Body of pancreas (tissue), 4 donors: ENCODE measurements around the gene NFATC2. TPM values are rescaled to one million over a fixed set of nuclear protein-coding genes. Genes with fewer than 3 reads are reported as not detected.

Source experiments
- ATAC-seq: fragments of 150-250 bp; one replicate; pipeline ENCODE4 v1.9.1; 2016
- DNase-seq, 4 donors: peaks; one replicate each; pipeline ENCODE4 v3.0.0-alpha.2; 2019
- H3K27ac ChIP-seq, 4 donors: fragments of 200-600 bp; sonication (generic); 1 replicate in 3 of 4; 2 replicates in 1 of 4; pipeline versions ENCODE4 v1.5.1 to v1.6.1; 2016 to 2019; ENCODE audit warnings: mild to moderate bottlenecking in 1 of 4, mixed read lengths in 1 of 4, moderate library complexity in 1 of 4
- H3K27me3 ChIP-seq, 2 donors: fragments of 200-600 bp; sonication (generic); one replicate each; pipeline ENCODE4 v1.6.0; 2016; ENCODE audit warnings: mild to moderate bottlenecking in 1 of 2
- H3K36me3 ChIP-seq, 2 donors: fragments of 200-600 bp; sonication (generic); replicated peaks in 1 of 2; 2 replicates each; pipeline ENCODE4 v1.5.1; 2016; ENCODE audit warnings: low read depth in 2 of 2; ENCODE audit not compliant: insufficient read depth in 1 of 2
- H3K4me1 ChIP-seq: fragments of 200-600 bp; sonication (generic); one replicate; pipeline ENCODE4 v1.6.0; 2016
- H3K4me3 ChIP-seq, 2 donors: fragments of 200-600 bp; sonication (generic); 1 replicate in 1 of 2; 2 replicates in 1 of 2; pipeline ENCODE4 v1.5.1; 2016 to 2019
- H3K9me3 ChIP-seq, 3 donors: fragments of 200-600 bp; sonication (generic); 1 replicate in 2 of 3; 2 replicates in 1 of 3; pipeline ENCODE4 v1.5.1; 2016
- POLR2A ChIP-seq, 3 donors: fragments of 450-650 bp; IDR thresholded peaks; one replicate each; pipeline ENCODE4 v1.6.1; 2016; ENCODE audit warnings: antibody characterized with exemption in 3 of 3, mild to moderate bottlenecking in 2 of 3
- WGBS, 2 donors: methylation state at CpG; one replicate each; pipeline ENCODE4 v1.1.5; 2017; 5-methylcytosine and 5-hydroxymethylcytosine counted together
- intact Hi-C: fragments of 100-400 bp; cut with DNase I; formaldehyde crosslinking; loops from one replicate; pipeline ENCODE4 v1.15.1; 2023
- total RNA-seq, 2 donors: library from RNA; depleted of rRNA; stranded (reverse); fragments of >200 nt; gene quantifications; one replicate each; pipeline ENCODE4 v1.1.0, GENCODE V29; 2016
- TF ChIP-seq, protein P1 (sequence below), 7 experiments: fragments of 450-650 bp in 4 of 7; fragments of 200-600 bp in 3 of 7; sonication (generic) in 3 of 7; IDR thresholded peaks; one replicate each; pipeline ENCODE4 v1.5.1; 2016 to 2019; ENCODE audit warnings: antibody characterized with exemption in 7 of 7

NFATC2 gene
- total RNA-seq, 2 donors from 2014 or later, result 4.9 to 7.6 TPM

DNA sequence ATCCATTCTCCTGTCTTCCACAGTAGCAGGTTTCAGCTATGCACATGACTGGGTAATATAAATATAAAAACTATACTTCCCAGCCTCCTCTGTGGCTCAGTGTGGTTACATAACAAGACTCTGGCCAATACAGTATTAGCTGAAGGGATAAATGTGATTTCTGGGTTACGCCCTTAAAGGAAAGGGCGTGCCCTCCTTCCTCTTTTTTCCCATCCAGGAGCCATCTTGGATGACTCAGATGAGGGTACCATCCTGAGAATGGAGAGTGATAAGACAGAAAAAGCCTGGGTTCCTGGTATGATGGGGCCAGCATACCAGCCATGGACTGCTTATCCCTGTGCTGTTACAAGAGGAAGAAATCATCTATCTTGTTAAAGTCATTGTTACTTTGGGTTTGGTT, 123.3 kb downstream of the NFATC2 start:
- no peak overlapping the region for H3K27ac ChIP-seq
- H3K4me1 ChIP-seq, result no peaks in the 10 kb centered on the region
- no peaks in the 10 kb centered on the region for H3K27me3 ChIP-seq
- no peak overlapping the region for H3K4me3 ChIP-seq
- ATAC-seq (no peak), DNase-seq (no peak)
- WGBS, 2 donors, result 71 to 97% methylated on average over 2 of the region's 2 CpGs
- no peak for TF ChIP-seq POLR2A (IDR thresholded peaks at IDR 0.05)
- TF ChIP-seq, protein P1, sequence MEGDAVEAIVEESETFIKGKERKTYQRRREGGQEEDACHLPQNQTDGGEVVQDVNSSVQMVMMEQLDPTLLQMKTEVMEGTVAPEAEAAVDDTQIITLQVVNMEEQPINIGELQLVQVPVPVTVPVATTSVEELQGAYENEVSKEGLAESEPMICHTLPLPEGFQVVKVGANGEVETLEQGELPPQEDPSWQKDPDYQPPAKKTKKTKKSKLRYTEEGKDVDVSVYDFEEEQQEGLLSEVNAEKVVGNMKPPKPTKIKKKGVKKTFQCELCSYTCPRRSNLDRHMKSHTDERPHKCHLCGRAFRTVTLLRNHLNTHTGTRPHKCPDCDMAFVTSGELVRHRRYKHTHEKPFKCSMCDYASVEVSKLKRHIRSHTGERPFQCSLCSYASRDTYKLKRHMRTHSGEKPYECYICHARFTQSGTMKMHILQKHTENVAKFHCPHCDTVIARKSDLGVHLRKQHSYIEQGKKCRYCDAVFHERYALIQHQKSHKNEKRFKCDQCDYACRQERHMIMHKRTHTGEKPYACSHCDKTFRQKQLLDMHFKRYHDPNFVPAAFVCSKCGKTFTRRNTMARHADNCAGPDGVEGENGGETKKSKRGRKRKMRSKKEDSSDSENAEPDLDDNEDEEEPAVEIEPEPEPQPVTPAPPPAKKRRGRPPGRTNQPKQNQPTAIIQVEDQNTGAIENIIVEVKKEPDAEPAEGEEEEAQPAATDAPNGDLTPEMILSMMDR (IDR thresholded peaks at IDR 0.05), result no peak
- no peaks in the 10 kb centered on the region for H3K9me3 ChIP-seq
- H3K36me3 ChIP-seq, result no peaks in the 10 kb centered on the region
- intact Hi-C loops, result no loop called here

DNA sequence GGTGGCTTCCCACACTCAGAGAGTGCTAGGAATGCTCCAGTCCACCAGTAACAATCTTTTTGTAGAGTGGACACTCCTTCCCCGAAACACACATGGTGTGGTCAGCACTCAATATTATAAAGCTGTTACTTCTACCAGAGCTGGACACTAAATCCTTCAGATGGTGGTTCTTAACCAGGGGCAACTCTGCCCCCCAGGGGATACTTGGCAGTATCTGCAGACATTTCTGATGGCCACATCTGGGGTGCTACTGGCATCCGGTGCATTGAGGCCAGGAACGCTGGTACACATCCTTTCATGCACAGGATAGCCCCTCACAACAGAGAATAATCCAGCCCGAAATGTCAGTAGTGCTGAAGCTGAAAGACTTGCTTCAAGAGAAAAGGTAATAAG, 124.4 kb downstream of the NFATC2 start:
- TF ChIP-seq POLR2A (IDR thresholded peaks at IDR 0.05), result no peak
- TF ChIP-seq, protein P1 (IDR thresholded peaks at IDR 0.05), result peak in 1 of 7 experiments; percentile 14
- H3K27me3 ChIP-seq, result no peaks in the 10 kb centered on the region
- ATAC-seq (no peak), DNase-seq (no peak)
- H3K36me3 ChIP-seq, result no peaks in the 10 kb centered on the region
- no peaks in the 10 kb centered on the region for H3K4me1 ChIP-seq
- H3K9me3 ChIP-seq, result no peaks in the 10 kb centered on the region
- H3K4me3 ChIP-seq, result no peak overlapping the region
- H3K27ac ChIP-seq, result no peak overlapping the region
- intact Hi-C loops, result no loop called here
- WGBS, 2 donors, result 80 to 100% methylated on average over 3 to 4 of the region's 4 CpGs

DNA sequence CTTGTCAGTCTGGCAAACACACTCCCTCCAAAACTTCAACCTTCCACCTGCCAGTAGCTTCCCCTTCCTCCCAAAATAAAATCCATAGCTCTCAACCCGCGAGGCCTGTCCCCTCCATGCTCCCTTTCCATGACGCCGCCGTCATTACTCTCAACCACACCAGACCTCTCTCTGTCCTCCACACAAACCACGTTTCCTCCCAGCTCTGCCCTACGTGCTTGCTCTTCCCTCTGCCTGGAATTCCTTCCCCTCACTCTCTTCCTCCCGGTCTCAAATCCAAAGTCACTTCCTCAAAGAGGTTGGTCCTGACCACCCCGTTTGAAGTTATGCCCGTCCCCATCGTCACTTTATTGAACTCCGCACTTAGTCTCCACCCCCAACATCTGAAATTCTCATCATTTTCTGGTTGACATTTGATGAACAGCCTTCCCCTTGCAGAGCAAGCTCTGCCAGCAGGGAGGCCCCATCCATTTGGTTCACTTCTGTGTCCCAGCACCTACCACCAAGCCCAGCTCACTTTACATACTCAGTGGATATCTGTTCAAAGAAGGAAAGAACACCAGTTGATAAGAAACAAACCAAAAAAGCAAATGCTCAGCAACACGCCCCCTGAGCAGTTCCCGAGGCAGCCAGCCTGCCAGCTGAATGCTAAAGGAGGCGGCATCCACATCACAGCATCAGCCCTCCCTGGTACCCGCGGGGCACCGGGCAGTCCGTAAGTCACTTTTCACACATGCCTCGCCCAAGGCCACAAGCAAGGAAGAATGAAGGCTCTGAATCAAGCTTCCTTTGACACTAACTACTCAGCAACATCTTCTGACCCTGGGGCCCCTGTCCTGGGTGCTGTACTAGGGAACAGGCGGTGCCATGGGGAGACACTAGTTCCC, 125.0 kb downstream of the NFATC2 start:
- WGBS, 2 donors, result 80 to 90% methylated on average over 20 to 21 of the region's 21 CpGs

DNA sequence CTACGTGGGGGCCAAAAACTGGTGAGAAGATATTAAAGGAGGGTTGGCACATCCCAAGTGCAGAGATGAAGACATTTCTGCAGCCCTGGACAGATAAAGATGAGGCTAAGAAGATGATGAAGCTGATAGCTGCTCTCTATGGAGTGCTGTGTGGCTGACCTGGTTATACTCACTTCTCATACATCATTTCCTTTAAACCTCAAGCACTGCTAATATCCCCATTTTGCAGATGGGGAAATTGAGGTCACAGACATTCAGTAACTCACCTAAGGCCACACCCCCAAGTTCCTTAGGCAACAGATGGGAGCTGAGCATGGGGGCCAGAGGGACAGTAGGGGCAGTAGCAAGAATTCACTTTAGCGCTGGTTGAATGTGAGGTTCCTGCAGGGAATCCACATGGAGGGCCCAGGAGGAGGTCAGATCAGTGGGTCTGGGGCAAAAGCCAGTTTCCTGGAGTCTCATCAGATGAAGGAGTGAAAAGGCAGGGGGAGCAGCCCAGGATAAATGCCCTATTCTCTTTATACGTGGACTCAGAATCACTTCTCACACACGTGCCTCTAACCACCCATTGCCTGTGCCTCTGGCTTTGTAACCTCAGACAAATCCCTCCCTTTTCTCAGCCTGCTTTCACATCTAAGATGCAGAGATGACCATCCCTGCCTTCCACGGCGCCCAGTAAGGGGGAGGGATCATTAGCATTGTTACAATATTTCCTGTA, 125.8 kb downstream of the NFATC2 start:
- H3K9me3 ChIP-seq, result no peaks in the 10 kb centered on the region
- ATAC-seq (no peak), DNase-seq (no peak)
- no peaks in the 10 kb centered on the region for H3K36me3 ChIP-seq
- H3K4me3 ChIP-seq, result no peak overlapping the region
- TF ChIP-seq POLR2A (IDR thresholded peaks at IDR 0.05), result no peak
- TF ChIP-seq, protein P1 (IDR thresholded peaks at IDR 0.05), result no peak
- no peaks in the 10 kb centered on the region for H3K27me3 ChIP-seq
- no peaks in the 10 kb centered on the region for H3K4me1 ChIP-seq
- intact Hi-C loops, result no loop called here
- 75 to 78% methylated on average over 5 to 6 of the region's 6 CpGs for WGBS, 2 donors
- H3K27ac ChIP-seq, result no peak overlapping the region

More for the DNA sequence above, 125.0 kb downstream of the NFATC2 start:
- DNase-seq (no peak), ATAC-seq (no peak)
- Histone ChIP-seq H3K27me3 (no peaks in the 10 kb centered on the region), H3K27ac (no peak overlapping the region), H3K4me1 (no peaks in the 10 kb centered on the region), H3K36me3 (no peaks in the 10 kb centered on the region), H3K4me3 (no peak overlapping the region), H3K9me3 (no peaks in the 10 kb centered on the region)
- TF ChIP-seq POLR2A (IDR thresholded peaks at IDR 0.05), result no peak
- TF ChIP-seq, protein P1 (IDR thresholded peaks at IDR 0.05), result no peak
- intact Hi-C loops, result no loop called here
